Fibroblast of lung (primary cell): ENCODE data around the gene SLC4A9. TPM values are rescaled to one million over a fixed set of nuclear protein-coding genes. Genes with fewer than 3 reads are reported as not detected.

Experiments used
- DNase-seq, 2 donors: peaks; one replicate each; pipeline versions ENCODE4 v3.0.0 to v3.0.0-alpha.2; 2010; ENCODE audit warnings: low read depth in 2 of 2
- H2AFZ ChIP-seq: 2 replicates; pipeline ENCODE4 v1.5.1; 2012; ENCODE audit warnings: low read length, control low read depth, inconsistent platforms
- H3K27ac ChIP-seq: 2 replicates; pipeline ENCODE4 v1.5.1; 2011; ENCODE audit warnings: low read length, control low read depth; ENCODE audit not compliant: insufficient read depth
- H3K27me3 ChIP-seq: 2 replicates; pipeline ENCODE4 v1.5.1; 2011; ENCODE audit warnings: mild to moderate bottlenecking, low read length; ENCODE audit not compliant: control insufficient read depth, insufficient read depth
- H3K36me3 ChIP-seq: 2 replicates; pipeline ENCODE4 v1.5.1; 2011; ENCODE audit warnings: low read length; ENCODE audit not compliant: control insufficient read depth, insufficient read depth
- H3K4me1 ChIP-seq: 2 replicates; pipeline ENCODE4 v1.5.1; 2011; ENCODE audit warnings: low read length; ENCODE audit not compliant: control insufficient read depth, insufficient read depth; ENCODE audit errors: extremely low read depth
- H3K4me2 ChIP-seq: 2 replicates; pipeline ENCODE4 v1.5.1; 2011; ENCODE audit warnings: low read length, control low read depth; ENCODE audit not compliant: insufficient read depth; ENCODE audit errors: extremely low read depth
- H3K4me3 ChIP-seq, 4 experiments: fragments of 200-600 bp in 1 of 4; sonication (generic) in 1 of 4; replicated peaks in 1 of 4; 2 replicates each; pipeline ENCODE4 v1.5.1; 2011 to 2016; ENCODE audit warnings: low read length in 4 of 4, low read depth in 3 of 4, mild to moderate bottlenecking in 3 of 4, control low read depth in 2 of 4, inconsistent platforms in 1 of 4, mixed read lengths in 1 of 4; ENCODE audit not compliant: insufficient read depth in 1 of 4; ENCODE audit errors: control extremely low read depth in 1 of 4
- H3K79me2 ChIP-seq: 2 replicates; pipeline ENCODE4 v1.5.1; 2012; ENCODE audit warnings: mild to moderate bottlenecking, low read length, inconsistent platforms; ENCODE audit not compliant: control insufficient read depth, insufficient read depth
- H3K9ac ChIP-seq: 2 replicates; pipeline ENCODE4 v1.5.1; 2011; ENCODE audit warnings: mild to moderate bottlenecking, low read length, control low read depth; ENCODE audit not compliant: insufficient read depth
- H3K9me3 ChIP-seq: 2 replicates; pipeline ENCODE4 v1.5.1; 2012; ENCODE audit warnings: low read depth, low read length; ENCODE audit not compliant: control insufficient read depth, insufficient read depth
- H4K20me1 ChIP-seq: 2 replicates; pipeline ENCODE4 v1.5.1; 2011; ENCODE audit warnings: low read length; ENCODE audit not compliant: control insufficient read depth, insufficient read depth; ENCODE audit errors: extremely low read depth
- CTCF ChIP-seq, 2 donors: IDR thresholded peaks in 1 of 2; conservative IDR thresholded peaks in 1 of 2; 1 replicate in 1 of 2; 2 replicates in 1 of 2; pipeline ENCODE4 v1.5.1; 2011 to 2012; ENCODE audit warnings: low read length in 2 of 2, control low read depth in 1 of 2, inconsistent platforms in 1 of 2, low read depth in 1 of 2, mild to moderate bottlenecking in 1 of 2
- EZH2 ChIP-seq: IDR thresholded peaks from 2 replicates; pipeline ENCODE4 v1.5.1; 2012; ENCODE audit warnings: low read length, control low read depth, mild to moderate bottlenecking; ENCODE audit errors: missing control alignments
- polyA plus RNA-seq, 2 donors: library from polyadenylated mRNA; depleted of rRNA in 1 of 2; stranded (reverse) in 1 of 2; unstranded in 1 of 2; fragments of >200 nt; gene quantifications; 2 replicates each; pipeline ENCODE4 v1.2.1, GENCODE V29; 2011 to 2012; ENCODE audit warnings: missing spikeins in 1 of 2
- total RNA-seq: library from RNA; depleted of rRNA; stranded (reverse); fragments of >200 nt; gene quantifications from 2 replicates; pipeline ENCODE4 v1.2.1, GENCODE V29; 2014

The SLC4A9 gene
- total and polyA plus RNA-seq, 2 donors (not counting 1 experiment from before 2014, with no cell fraction given) = not detected

- H3K4me1 ChIP-seq = peaks cover 5% of the 10 kb centered on the region
- no peak overlapping the region for H3K4me2 ChIP-seq
- TF ChIP-seq CTCF (conservative IDR thresholded peaks at IDR 0.05 in 1 of 2, IDR thresholded peaks at IDR 0.05 in 1 of 2; ENCODE audit: low read depth in 1 of 2, low read length in 2 of 2) (no peak), EZH2 (no peak)
- no peak overlapping the region for H2AFZ ChIP-seq
- no peaks in the 10 kb centered on the region for H3K36me3 ChIP-seq
- no peaks in the 10 kb centered on the region for H3K79me2 ChIP-seq
- H4K20me1 ChIP-seq = no peaks in the 10 kb centered on the region
- no peaks in the 10 kb centered on the region for H3K9me3 ChIP-seq
- H3K27me3 ChIP-seq = peaks cover 7% of the 10 kb centered on the region
- H3K9ac ChIP-seq = no peak overlapping the region
- DNase-seq = no peak
- no peak overlapping the region for H3K27ac ChIP-seq
- no peak overlapping the region for H3K4me3 ChIP-seq
Measured at GRCh38 chr5:140361901-140362300, 1.9 kb downstream of the SLC4A9 start.

GRCh38 chr5:140362311-140362710 is 2.3 kb downstream of the SLC4A9 start:
- Histone ChIP-seq H3K4me1 (peaks cover 4% of the 10 kb centered on the region), H3K27me3 (peaks cover 7% of the 10 kb centered on the region), H3K9me3 (no peaks in the 10 kb centered on the region), H2AFZ (no peak overlapping the region), H3K79me2 (no peaks in the 10 kb centered on the region), H3K27ac (no peak overlapping the region), H3K4me3 (no peak overlapping the region), H3K9ac (no peak overlapping the region), H4K20me1 (no peaks in the 10 kb centered on the region), H3K36me3 (no peaks in the 10 kb centered on the region), H3K4me2 (no peak overlapping the region)
- DNase-seq = no peak
- no peak for TF ChIP-seq EZH2
- TF ChIP-seq CTCF (conservative IDR thresholded peaks at IDR 0.05 in 1 of 2, IDR thresholded peaks at IDR 0.05 in 1 of 2; ENCODE audit: low read depth in 1 of 2, low read length in 2 of 2) = no peak

GRCh38 chr5:140362875-140363630 is 3.1 kb downstream of the SLC4A9 start:
- Histone ChIP-seq H3K9ac (no peak overlapping the region), H3K79me2 (no peaks in the 10 kb centered on the region), H3K27me3 (peaks cover 7% of the 10 kb centered on the region), H3K27ac (no peak overlapping the region), H3K9me3 (no peaks in the 10 kb centered on the region), H3K4me2 (peak overlapping the region; percentile 59), H2AFZ (peak overlapping the region; percentile 27), H3K36me3 (no peaks in the 10 kb centered on the region), H3K4me3 (peak overlapping the region in 2 of 4 experiments; percentile 36 to 37), H4K20me1 (no peaks in the 10 kb centered on the region), H3K4me1 (no peaks in the 10 kb centered on the region)
- peak; percentile 34 to 50 for DNase-seq
- no peak for TF ChIP-seq EZH2
- peak; percentile 80 to 90 for TF ChIP-seq CTCF (conservative IDR thresholded peaks at IDR 0.05 in 1 of 2, IDR thresholded peaks at IDR 0.05 in 1 of 2; ENCODE audit: low read depth in 1 of 2, low read length in 2 of 2)
